GM13976 (cell line): ENCODE results near the gene CDC42EP2.

Source experiments
- DNase-seq: peaks from one replicate; pipeline ENCODE4 v3.0.0; 2012; ENCODE audit warnings: low spot score
- CTCF ChIP-seq: IDR thresholded peaks from 2 replicates; pipeline ENCODE4 v1.5.1; 2012; ENCODE audit warnings: borderline replicate concordance, mild to moderate bottlenecking; ENCODE audit not compliant: insufficient read depth; ENCODE audit errors: extremely low read depth, missing control alignments, control extremely low read depth
- in situ Hi-C: fragments of 300-500 bp; cut with MboI; formaldehyde crosslinking; loops from one replicate; pipeline ENCODE4 v1.12.0; 2022; ENCODE audit warnings: low sequenced_read_pairs, mixed read lengths, inconsistent platforms; ENCODE audit not compliant: unreplicated experiment

Gene CDC42EP2

GRCh38 chr11:65297026-65297672 is 17.5 kb upstream of the CDC42EP2 start:
- no peak for TF ChIP-seq CTCF
- DNase-seq: no peak
- in situ Hi-C loops: no loop called here

GRCh38 chr11:65298131-65298535 is 16.5 kb upstream of the CDC42EP2 start:
- no peak for DNase-seq
- in situ Hi-C loops: no loop called here
- no peak for TF ChIP-seq CTCF

GRCh38 chr11:65298655-65299179 is 15.9 kb upstream of the CDC42EP2 start:
- no peak for DNase-seq
- no peak for TF ChIP-seq CTCF
- in situ Hi-C loops: no loop called here

GRCh38 chr11:65300621-65301275 is 13.9 kb upstream of the CDC42EP2 start:
- TF ChIP-seq CTCF: no peak
- DNase-seq: no peak
- in situ Hi-C loops: no loop called here

GRCh38 chr11:65301491-65302329 is 13.0 kb upstream of the CDC42EP2 start:
- TF ChIP-seq CTCF: no peak
- no peak for DNase-seq
- in situ Hi-C loops: no loop called here

GRCh38 chr11:65303555-65303954 is 11.1 kb upstream of the CDC42EP2 start:
- no peak for TF ChIP-seq CTCF
- in situ Hi-C loops: no loop called here

More at GRCh38 chr11:65303555-65303954, 11.1 kb upstream of the CDC42EP2 start:
- DNase-seq: no peak
